GM21786 (cell line): ENCODE measurements around the gene CRADD.
"Not testable (repeated sequence)": the region's sequence is repeated elsewhere in the genome, so short reads cannot be mapped to it uniquely, and the experiment has no call there.

ENCODE experiments used
- ATAC-seq: cut with Tn5 transposase; IDR thresholded peaks from one replicate; pipeline ENCODE4 v1.9.1; 2021; ENCODE audit not compliant: unreplicated experiment

CRADD gene

DNA sequence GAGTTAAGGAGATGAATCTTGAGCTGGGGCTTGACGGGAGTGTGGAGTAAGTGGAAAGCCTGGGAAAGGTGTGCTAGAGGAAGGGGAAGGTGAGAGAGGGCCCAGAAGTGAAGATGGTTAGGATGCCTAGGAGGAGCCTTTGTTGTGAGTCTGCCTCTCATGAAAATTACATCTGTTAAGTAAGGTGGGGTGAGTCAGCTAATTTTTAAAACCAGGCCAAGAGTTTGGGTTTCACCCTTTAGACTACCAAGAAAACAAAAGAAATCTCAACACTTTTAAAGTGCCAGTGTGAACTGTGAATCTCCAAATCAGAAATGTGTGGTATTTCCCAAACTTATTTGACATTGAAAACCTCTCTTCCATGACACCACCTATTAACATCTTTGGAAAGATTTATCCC is 185.2 kb downstream of the CRADD start:
- ATAC-seq: no peak

DNA sequence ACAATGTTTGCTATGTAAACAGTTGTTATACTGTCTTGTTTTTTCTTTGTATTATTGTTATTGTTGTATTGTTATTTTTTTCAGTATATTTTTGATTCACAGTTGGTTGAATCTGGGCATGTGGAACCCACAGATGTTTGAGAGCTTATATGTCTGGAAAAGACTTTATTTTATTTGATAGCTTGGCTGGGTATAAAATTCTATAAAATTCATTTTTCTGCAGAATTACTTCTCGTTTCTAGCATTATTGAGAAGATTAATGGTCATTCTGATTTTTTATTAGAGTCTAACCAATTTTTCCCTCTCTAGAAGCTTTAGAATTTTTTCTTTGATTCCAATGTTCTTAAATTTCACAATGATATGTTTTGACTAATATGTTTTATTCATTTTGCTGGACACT is 188.6 kb downstream of the CRADD start:
- ATAC-seq: no peak

DNA sequence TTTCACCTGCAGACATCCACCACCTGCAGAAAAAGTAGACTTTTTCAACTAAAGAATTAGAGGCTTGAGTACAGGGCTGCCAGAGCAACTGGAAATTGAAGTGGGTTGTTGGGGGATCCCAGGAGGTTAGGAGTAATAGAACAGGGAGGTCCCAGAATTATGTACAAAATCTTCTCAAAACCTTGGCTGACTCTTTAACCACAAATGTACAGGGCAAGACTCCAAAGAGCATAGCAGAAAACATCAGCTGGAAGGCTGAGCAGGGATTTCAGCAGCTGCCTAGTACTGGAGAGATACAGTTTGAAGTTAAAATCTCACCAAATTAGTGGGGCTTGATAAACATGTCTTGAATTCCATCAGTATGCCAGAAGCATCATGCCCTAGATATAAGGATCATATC is 191.6 kb downstream of the CRADD start:
- ATAC-seq: no peak

DNA sequence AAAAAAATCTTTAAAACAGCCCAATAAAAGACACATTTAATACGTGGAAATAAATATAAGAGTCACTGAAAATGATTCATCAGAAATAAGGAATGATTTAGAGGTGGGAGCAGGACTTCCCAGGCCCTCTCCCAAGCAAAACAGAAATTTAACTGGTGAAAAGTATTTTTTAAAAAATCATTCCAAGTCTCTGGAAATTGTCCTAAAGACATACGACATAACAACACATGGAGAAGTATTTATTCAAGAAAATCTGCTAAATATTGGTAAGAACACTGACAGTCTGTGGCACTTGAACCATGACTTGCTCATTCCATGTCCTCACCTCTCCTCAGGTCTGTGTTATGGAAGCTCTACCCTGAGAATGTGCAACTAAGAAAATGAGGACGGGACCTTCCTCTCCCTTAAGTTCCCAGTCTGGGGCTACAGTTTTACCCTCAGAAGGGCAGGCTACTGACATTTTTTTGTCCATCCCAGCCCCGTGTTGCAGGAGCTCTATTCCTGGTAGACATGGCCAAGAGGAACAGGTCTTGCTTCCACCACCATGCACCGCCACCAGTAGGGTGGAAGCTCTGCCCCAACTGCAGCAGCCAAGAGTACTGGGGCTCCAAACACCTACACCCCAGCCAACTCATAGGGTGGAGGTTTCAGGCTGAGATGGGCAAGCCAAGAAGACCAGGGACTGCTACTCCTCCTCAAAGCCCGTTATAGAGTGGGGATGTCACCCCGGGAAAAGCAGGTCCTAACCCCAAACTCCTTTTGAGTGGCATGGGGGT is 193.0 kb downstream of the CRADD start:
- ATAC-seq: no peak

DNA sequence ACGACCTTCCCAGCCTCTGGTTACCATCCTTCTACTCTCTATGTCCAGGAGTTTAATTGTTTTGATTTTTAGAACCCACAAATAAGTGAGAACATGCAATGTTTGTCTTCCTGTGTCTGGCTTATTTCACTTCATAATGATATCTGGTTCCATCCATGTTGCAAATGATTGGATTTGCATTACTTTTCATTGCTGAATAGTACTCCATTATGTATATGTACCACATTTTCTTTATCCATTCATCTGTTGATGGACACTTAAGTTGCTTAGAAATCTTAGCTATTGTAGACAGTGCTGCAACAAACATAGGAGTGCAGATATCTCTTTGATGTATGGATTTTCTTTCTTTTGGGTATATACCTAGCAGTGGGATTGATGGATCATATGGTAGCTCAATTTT is 194.4 kb downstream of the CRADD start:
- ATAC-seq: not testable (repeated sequence)

DNA sequence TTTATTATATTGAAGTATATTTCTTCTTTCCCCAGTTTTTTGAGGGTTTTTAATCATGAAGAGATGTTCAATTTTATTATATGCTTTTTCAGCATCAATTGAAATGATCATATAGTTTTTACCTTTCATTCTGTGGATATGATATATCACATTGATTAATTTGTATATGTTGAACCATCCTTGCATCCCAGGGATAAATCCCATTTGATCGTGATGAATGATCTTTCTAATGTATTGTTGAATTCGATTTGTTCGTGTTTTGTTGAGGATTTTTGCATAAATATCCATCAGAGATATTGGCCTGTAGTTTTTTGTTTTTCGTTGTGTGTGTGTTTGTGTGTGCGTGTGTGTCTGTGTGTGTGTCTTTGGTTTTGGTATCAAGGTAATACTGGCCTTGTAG is 196.4 kb downstream of the CRADD start:
- no peak for ATAC-seq

DNA sequence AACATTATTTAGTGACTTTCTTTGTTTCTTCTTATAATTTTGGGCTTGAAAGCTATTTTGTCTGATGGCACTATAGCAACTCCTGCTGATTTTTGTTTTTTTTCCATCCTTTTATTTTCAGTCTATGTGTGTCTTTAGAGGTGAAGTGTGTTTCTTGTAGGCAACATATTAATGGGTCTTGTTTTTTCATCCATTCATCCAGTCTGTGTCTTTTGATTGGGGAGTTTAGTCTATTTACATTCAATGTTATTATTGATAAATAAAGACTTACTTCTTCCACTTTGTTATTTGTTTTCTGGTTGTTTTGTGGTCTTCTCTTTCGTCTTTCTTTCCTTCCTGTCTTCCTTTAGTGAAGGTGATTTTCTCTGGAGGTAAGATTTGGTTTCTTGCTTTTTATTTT is 198.0 kb downstream of the CRADD start:
- no peak for ATAC-seq

DNA sequence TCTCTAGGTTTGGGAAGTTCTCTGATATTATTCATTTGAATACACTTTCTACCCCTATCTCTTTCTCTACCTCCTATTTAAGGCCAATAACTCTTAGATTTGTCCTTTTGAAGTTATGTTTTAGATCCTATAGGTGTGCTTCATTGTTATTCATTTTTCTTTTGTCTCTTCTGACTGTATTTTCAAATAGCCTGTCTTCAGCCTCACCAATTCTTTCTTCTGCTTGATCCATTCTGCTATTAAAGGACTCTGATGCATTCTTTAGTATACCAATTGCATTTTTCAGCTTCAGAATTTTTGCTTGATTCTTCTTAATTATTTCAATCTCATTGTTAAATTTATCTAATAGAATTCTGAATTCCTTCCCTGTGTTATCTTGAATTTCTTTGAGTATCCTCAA is 199.2 kb downstream of the CRADD start:
- no peak for ATAC-seq

DNA sequence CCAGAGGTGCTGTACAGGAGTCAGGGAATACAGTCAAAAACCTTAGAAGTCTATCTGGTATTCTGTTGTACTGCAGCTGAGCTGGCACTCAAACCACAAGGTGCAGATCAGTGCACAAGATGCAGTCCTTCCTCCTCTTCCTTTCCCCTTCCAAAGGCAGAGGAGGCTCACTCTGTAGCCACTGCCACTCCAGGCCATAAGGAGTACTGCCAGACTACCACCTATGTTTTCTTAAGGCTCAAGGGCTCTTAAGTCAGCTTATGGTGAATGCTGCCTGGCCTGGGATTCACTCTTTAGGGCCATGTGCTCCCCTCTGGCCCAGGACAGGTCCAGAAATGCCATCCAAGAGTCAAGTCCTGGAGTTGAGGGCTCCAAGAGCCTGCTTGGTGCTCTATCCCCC is 200.3 kb downstream of the CRADD start:
- ATAC-seq: no peak

DNA sequence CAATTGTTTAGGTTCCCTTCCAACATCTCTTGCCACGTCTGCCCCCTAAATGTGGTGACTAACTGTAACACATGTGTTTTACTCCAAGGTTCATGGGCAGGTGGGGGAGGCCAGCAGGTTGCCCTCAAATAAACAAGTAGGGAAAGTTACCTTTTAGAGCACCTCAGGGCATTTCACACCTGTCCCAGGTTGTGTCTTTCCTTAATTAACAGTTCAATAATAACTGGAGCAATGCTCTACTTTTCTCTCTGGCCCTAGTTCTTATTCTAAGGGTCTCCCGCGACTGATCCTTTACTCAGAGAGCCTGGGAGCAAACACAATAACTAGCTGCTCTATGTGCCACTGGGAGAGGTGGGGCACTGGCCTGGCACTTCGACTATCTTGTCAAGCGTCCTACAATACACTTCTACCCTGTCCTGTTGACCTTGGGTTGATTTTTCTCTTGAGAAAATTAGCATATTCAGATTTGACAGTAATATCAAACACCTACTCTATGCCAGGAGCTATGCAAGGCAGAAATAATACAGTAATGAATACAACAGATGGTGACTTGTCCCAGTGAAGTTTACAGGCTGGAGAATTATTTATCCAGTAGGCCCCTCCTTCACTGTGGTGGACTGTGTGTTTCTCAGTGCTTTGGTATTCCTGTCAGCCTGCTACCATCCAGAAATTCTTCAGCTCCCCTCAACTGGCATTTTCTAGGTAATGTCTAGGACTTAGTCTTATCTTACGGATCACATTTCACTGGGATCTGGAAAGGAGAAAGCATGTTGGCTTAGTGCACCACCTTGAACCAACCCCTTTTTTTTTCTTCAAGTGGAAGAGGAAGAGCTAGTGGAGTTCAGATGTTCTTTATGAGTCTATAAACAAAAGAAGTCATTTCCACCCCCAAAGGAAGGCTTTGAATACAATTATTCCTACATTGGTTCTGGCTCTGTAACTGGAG is 202.6 kb downstream of the CRADD start:
- no peak for ATAC-seq

DNA sequence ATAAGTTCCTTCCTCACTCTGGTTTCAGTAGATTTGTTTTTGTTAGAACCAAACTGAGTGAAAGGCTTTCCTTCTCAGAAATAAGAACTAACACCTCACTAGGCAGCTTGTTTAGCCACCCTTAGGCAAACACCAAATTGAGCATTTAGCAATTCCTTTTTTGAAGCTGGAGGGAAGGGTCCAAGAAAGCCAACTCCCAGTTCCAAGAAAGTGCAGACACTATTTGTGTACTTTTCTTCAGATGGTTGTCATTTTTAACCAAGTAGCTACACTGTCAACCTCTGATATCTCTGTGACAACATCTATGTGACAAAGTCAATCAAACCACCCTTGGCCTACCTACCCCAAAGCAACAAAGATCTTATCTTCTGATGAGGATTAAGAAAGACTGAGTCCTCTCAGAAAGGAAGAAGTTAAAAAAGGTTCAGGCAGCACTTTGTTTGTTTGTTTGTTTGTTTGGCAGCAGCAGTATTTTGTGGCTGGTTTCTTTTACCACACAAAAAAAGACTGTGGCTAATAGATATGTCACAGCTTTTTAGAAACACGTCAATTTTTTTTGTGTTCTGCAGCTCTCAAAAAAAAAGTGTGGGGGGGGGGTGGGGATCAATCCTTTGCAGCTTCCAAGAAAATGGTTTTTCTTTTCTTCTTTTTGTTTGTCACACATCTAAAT is 203.8 kb downstream of the CRADD start:
- no peak for ATAC-seq

DNA sequence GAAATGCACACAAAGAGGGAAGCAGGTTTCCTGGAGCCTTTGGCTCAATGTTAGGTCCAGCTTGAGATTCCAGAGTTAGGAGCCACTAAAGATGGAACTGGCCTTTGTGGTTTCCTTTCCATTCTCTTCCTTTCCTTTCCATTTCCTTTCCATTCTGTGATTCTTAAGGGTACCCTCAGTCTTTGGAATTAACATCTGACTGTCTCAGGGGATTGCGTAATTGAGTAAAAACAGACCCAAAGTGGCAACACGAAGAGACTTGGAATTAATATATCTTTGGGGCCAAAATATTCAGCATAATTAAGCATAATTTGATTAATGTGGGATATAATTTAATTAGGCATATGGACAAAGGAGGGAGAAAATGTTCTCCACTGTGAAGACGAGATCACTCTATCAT is 205.6 kb downstream of the CRADD start:
- no peak for ATAC-seq

DNA sequence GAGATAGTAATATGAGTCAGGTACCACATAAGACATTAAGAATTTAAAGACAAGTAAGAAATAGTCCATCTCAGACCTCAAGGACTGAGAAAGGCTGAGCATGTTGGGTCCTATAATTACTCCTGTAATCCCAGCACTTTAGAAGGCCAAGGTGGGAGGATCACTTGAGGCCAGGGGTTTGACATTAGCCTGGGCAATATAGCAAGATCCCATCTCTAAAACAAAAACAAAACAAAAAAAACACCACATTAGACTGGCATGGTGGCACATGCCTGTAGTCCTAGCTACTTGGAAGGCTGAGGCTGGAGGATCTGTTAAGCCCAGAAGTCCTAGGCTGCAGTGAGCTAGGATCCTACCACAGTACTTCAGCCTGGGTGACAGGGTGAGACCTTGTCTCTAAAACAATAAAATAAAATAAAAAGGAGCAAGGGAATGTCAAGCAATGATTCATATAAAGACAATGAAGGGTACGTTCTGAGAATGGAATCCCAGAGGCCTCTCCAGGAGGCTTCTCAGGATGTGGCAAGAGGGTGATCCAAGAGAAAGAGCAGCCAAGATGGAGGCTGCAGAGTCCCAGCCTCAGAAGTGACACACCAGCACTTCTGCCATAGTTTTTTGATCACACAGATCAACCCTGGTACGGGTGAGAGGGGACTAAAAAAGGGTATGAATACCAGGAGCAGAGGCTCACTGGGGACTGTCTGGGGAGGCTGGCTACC is 206.4 kb downstream of the CRADD start:
- no peak for ATAC-seq

DNA sequence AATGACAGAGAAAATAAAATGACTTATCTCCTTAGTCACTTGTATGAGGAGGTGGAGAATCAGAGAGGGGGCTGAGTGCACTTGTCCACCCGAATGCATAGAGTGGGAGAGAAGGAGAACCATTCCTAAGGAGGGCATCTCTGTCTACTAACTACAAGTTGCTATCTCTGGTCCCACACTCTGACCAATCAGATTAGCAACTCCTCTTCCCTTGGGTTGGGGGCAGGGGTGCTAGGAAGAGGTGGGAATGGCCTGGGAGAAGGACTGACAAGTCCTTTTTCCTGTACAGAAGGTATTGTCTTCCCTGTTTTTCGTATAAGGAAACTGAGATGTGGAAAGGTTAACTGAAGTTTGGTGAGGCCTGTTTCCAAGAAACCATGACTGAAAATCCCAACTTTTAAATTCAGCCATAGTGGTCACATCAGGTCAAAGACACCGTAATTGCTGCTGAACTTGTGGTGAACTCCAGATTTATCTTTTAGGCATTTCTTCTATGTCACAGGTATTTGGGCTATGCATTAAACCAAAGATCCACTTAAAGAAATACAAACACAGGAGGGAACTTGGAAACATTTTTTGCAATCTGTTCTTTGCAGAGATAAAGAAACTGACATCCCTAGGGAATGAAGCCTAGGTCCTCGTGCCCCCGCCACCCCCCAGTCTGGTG is 207.8 kb downstream of the CRADD start:
- ATAC-seq: no peak

DNA sequence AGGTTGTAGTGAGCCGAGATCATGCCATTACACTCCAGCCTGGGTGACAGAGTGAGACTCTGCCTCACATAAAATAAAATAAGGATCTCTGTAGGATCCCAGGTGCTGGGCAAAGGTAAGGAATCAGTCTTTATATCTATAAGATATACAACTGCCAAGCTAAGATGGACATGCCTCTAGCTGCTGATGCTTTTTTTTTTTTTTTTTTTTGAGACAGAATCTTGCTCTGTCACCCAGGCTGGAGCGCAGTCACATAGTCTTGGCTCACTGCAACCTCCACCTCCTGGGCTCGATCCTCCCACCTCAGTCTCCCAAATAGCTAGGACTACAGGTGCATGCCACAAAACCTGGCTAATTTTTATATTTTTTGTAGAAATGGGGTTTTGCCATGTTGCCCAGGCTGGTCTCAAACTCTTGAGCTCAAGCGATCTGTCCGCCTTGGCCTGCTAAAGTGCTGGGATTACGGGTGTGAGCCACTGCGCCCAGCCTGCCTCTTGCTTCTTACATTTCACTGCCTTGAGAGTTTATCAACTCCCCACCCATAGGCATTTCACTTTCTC is 208.9 kb downstream of the CRADD start:
- ATAC-seq: not testable (repeated sequence)

DNA sequence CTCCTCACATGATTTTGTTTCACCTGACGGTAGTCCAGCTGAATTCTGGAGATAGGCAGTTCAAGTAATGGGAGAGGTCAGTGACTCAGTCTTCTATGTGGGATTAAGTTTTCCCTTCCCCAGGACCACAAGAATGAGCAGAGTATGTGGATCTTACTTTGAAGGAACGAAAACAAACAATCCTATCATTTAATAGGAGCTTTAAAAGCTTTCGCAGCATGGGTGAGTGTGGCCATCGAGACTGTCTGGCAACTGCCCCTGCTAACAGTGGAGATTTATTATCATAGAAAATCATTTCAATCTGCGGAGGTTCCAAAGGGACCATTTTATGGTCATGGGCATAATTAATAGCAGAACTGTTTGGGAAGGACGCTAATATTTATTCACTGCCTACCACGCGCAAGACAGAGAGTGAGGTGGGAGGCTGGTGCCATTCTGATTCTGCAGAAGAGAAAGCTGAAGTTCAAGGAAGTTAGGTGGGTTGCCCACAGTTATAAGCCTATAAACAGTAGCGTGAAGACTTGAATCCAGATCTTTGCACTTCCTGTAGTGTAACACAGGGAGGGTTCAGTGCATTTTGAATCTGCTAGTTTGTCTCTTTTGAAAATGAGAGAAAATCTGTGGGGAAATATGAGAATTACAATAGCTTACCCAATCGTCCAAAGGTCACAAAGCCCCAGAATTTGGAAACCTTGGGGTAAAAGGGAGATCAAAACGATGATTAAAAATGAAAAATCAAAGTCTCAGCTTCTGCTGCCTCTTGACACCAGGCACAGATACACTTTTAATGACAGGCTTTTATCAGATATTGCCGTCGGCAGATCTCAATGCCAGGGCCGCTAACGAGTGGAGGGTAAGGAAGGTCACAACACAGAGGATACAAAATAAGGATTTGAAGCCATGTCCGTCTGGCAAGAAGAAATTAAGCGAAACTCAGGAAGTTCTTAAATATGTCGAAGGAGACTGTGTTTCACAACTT is 209.6 kb downstream of the CRADD start:
- no peak for ATAC-seq

DNA sequence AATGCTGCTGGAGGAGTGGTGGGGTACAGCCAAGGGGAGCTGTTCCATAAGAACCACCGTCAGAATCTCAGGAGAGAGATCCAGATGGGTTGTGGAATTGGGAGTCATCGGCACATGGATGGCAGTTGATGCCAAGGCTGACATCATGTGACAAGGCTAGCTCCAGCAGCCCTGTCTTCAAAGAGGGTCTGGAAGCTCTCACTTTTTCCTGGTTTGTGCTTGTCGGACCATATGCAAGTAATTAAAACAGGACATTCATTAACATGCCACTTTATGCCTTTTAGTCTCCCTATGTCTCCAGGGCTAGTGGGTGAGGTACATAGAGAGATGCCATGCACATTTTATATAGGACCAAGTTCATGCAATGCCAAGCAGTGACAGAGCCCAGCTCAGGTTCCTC is 211.8 kb downstream of the CRADD start:
- no peak for ATAC-seq

DNA sequence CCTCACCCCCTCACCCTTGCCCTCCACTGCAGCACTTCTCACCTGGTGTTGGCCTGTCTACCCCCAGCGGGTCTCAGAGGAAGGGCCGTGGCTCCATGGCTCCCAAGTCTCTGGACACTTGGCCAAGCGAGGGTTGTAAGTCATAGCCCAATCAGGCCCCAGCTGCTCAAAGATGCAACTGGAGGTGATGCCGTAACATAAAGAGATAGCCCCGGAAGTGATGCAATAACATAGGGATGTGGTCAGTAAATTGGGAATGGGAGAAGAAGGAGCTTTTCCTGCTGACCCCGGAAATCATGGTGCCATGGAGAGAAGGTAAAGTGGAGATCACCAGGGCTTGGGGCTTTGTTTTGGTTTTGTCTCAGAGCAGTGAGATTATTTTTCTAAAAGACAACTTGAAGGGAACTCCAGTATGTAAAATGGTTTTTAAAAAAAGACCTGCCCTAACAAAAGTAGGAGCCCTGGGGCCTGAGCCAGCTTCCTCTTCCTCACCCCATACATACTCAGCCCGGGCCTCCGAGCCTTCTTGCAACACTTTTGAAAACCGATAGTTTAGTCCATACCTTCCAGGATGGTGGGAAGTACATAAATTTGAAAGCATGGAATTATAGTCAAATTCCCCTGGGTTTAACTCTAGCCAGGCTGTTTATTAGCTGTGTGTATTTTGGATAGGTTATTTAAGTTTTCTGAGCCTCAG is 212.5 kb downstream of the CRADD start:
- no peak for ATAC-seq
